ENCODE measurements around the gene APEH.
"Not testable (repeated sequence)": the region's sequence is repeated elsewhere in the genome, so short reads cannot be mapped to it uniquely, and the experiment has no call there.

The APEH gene

DNA sequence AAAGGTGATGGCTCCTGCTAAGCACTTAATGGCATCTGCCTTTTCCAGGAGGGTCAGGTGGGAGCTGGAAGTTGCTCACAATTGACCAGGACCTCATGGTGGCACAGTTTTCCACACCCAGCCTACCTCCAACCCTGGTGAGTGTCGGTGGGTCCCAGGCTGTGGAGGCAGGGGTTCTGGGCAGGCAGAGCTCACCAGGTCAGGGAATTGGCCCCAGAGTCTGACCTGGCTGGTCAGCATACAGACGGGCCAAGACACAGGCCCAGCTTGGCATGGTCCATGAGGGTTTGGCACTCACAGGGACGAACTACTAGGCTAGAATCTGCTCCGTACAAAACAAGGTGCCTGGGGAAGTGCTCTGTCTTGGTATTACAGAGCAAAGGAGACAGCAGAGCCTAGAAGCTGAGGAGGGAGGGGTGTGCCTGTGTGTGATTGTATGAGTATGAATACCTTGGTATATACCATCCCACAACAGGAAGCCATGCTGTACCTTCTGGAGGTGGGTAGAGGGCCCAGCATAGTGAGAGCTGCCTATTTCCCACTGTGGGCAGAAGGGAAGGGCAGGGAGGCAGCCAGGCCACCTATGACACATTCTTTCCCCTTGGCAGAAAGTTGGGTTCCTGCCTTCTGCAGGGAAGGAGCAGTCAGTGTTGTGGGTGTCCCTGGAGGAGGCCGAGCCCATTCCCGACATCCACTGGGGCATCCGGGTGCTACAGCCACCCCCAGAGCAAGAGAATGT is 6.5 kb downstream of the APEH start:
- Histone ChIP-seq H3K36me3 (ENCODE audit: control insufficient read depth, insufficient read depth, low read length) (peaks cover 74% of the 10 kb centered on the region), H3K27ac (ENCODE audit: low read length) (no peak overlapping the region), H3K4me3 (ENCODE audit: low read length) (no peak overlapping the region), H3K4me1 (ENCODE audit: control insufficient read depth, insufficient read depth, low read length) (no peaks in the 10 kb centered on the region), H3K9me3 (ENCODE audit: control insufficient read depth, insufficient read depth, low read length) (no peaks in the 10 kb centered on the region), H3K27me3 (ENCODE audit: control insufficient read depth, insufficient read depth, low read length) (no peaks in the 10 kb centered on the region)
- DNase-seq (ENCODE audit: low read depth, low spot score) = no peak
- WGBS (ENCODE audit: insufficient coverage, insufficient read length) = no CpG with 5 or more reads among the region's 7 CpGs

DNA sequence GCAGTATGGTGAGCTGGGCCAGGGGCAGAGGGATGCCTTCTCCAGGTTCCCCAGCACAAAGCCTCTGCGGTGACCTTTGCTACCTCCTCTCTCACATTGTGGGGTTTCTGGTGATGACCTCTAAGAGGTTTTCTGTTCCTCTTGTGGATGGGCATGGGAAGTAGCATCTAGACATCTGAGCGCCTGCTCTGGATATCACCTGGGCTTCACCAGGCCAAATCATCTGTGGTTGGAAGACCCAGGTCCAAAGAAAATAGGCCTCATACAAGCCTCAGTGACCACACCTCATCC is 7.0 kb downstream of the APEH start:
- H3K36me3 ChIP-seq (ENCODE audit: control insufficient read depth, insufficient read depth, low read length) = peaks cover 69% of the 10 kb centered on the region
- no peaks in the 10 kb centered on the region for H3K27me3 ChIP-seq (ENCODE audit: control insufficient read depth, insufficient read depth, low read length)
- DNase-seq (ENCODE audit: low read depth, low spot score) = no peak
- no peak overlapping the region for H3K4me3 ChIP-seq (ENCODE audit: low read length)
- no peaks in the 10 kb centered on the region for H3K4me1 ChIP-seq (ENCODE audit: control insufficient read depth, insufficient read depth, low read length)
- H3K9me3 ChIP-seq (ENCODE audit: control insufficient read depth, insufficient read depth, low read length) = no peaks in the 10 kb centered on the region
- WGBS (ENCODE audit: insufficient coverage, insufficient read length) = no CpG with 5 or more reads among the region's 2 CpGs
- no peak overlapping the region for H3K27ac ChIP-seq (ENCODE audit: low read length)

DNA sequence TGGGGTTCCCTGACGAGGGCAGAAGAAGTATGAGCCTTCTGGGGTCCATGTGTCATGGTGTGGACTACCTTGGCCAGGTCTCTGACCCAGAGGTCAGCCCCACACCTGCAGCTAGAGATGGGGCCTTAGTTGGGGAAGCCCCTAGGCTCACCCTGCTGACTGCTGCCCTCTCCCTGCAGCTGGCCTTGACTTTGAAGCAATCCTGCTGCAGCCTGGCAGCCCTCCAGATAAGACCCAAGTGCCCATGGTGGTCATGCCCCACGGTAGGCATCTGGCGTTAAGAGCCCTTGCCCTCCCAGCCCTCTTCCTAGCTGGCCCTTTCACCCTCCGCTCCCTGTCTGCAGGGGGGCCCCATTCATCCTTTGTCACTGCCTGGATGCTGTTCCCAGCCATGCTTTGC is 7.4 kb downstream of the APEH start:
- Histone ChIP-seq H3K27me3 (ENCODE audit: control insufficient read depth, insufficient read depth, low read length) (no peaks in the 10 kb centered on the region), H3K27ac (ENCODE audit: low read length) (no peak overlapping the region), H3K4me3 (ENCODE audit: low read length) (no peak overlapping the region), H3K9me3 (ENCODE audit: control insufficient read depth, insufficient read depth, low read length) (no peaks in the 10 kb centered on the region), H3K4me1 (ENCODE audit: control insufficient read depth, insufficient read depth, low read length) (no peaks in the 10 kb centered on the region), H3K36me3 (ENCODE audit: control insufficient read depth, insufficient read depth, low read length) (peaks cover 65% of the 10 kb centered on the region)
- no CpG with 5 or more reads among the region's 4 CpGs for WGBS (ENCODE audit: insufficient coverage, insufficient read length)
- DNase-seq (ENCODE audit: low read depth, low spot score) = no peak

DNA sequence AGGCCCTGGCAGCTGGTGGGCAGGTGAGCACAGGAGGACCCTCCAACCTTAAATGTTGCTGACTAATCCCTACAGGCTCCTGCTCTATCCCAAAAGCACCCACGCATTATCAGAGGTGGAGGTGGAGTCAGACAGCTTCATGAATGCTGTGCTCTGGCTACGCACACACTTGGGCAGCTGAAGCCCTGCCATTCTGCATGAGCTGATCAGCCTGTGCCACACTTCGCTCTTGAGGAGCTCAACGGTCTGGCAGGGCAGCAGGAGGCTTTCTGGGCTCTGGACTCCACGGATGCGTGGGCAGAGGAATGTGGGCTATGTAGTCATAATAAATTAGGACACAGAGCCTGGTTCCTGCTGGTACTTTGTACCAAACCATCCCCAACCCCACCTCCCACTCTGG is 9.0 kb downstream of the APEH start:
- no peak for DNase-seq (ENCODE audit: low read depth, low spot score)
- no peak overlapping the region for H3K27ac ChIP-seq (ENCODE audit: low read length)
- 0 out of 2 replicates have a peak, but pooled peaks cover 2% of the 10 kb centered on the region for H3K4me1 ChIP-seq (ENCODE audit: control insufficient read depth, insufficient read depth, low read length)
- no peaks in the 10 kb centered on the region for H3K27me3 ChIP-seq (ENCODE audit: control insufficient read depth, insufficient read depth, low read length)
- H3K4me3 ChIP-seq (ENCODE audit: low read length) = no peak overlapping the region
- no CpG with 5 or more reads among the region's 6 CpGs for WGBS (ENCODE audit: insufficient coverage, insufficient read length)
- H3K36me3 ChIP-seq (ENCODE audit: control insufficient read depth, insufficient read depth, low read length) = peaks cover 50% of the 10 kb centered on the region
- no peaks in the 10 kb centered on the region for H3K9me3 ChIP-seq (ENCODE audit: control insufficient read depth, insufficient read depth, low read length)

DNA sequence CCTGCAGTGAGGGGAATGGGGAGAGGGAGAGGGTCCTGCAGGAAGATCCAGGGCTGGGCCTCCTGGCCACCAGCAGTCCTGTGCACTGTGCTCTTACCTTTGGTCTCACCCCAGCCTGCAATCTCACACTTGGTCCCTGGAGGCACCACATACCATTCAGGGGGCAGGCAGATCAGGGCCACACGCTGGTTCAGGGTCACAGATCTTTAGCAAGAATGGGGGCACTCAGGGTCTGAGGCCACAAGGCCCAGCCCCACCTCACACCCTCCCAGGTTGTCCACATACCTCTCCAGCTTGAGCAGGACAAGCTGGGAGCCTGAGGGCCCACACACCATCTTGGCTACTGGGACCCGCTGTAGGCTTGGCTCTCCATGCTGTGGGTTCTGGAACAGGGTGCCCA is 10.3 kb downstream of the APEH start:
- H3K27ac ChIP-seq (ENCODE audit: low read length) = not testable (repeated sequence)

DNA sequence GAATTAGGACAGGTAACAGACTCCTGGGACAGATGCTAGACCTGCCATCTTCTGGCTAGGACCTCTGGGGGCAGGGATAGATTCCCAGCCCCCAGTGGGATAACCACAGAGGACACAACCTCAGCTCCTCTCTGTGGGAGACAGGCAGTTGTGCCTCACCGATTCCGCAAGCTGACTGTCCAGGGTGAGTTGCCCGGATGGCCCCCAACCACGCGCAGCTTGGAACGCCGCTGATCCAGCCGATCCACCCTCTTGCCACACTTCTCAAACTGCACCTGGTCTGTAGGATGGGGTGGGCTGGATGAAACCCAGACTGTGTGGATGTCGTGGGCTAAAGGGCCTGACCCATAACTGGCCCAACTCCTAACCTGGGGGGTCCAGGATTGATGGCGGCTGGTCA is 11.0 kb downstream of the APEH start:
- not testable (repeated sequence) for H3K27ac ChIP-seq (ENCODE audit: low read length); DNase-seq (ENCODE audit: low read depth, low spot score); H3K4me1 ChIP-seq (ENCODE audit: control insufficient read depth, insufficient read depth, low read length); H3K27me3 ChIP-seq (ENCODE audit: control insufficient read depth, insufficient read depth, low read length); H3K9me3 ChIP-seq (ENCODE audit: control insufficient read depth, insufficient read depth, low read length); H3K4me3 ChIP-seq (ENCODE audit: low read length)
- H3K36me3 ChIP-seq (ENCODE audit: control insufficient read depth, insufficient read depth, low read length) = peaks cover 34% of the 10 kb centered on the region
- WGBS (ENCODE audit: insufficient coverage, insufficient read length) = no CpG with 5 or more reads among the region's 10 CpGs

More for the DNA sequence above, 10.3 kb downstream of the APEH start:
- H3K4me1 ChIP-seq (ENCODE audit: control insufficient read depth, insufficient read depth, low read length); DNase-seq (ENCODE audit: low read depth, low spot score); H3K9me3 ChIP-seq (ENCODE audit: control insufficient read depth, insufficient read depth, low read length); H3K27me3 ChIP-seq (ENCODE audit: control insufficient read depth, insufficient read depth, low read length); H3K4me3 ChIP-seq (ENCODE audit: low read length): not testable (repeated sequence)
- peaks cover 38% of the 10 kb centered on the region for H3K36me3 ChIP-seq (ENCODE audit: control insufficient read depth, insufficient read depth, low read length)
- no CpG with 5 or more reads among the region's 2 CpGs for WGBS (ENCODE audit: insufficient coverage, insufficient read length)

DNA sequence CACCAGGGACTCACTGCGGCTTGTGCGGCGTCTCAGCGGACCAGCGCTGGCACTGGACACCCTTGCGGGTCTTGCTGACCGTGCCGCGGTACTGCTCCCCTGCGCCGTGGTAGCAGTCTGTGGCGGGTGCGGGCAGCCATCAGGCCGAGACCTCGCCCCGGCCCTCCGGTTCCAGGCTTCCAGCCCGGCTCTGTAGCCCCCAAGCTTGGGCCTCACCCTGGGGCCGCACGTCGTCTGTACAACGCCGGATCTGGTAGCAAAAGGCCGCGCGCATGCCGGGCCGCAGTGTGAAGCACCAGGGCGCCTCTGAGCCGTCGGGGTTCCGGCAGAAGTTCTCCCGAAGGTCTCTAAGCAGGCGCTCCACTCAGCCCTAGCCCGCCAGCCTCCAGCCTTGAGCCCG is 11.7 kb downstream of the APEH start:
- not testable (repeated sequence) for H3K27me3 ChIP-seq (ENCODE audit: control insufficient read depth, insufficient read depth, low read length)

DNA sequence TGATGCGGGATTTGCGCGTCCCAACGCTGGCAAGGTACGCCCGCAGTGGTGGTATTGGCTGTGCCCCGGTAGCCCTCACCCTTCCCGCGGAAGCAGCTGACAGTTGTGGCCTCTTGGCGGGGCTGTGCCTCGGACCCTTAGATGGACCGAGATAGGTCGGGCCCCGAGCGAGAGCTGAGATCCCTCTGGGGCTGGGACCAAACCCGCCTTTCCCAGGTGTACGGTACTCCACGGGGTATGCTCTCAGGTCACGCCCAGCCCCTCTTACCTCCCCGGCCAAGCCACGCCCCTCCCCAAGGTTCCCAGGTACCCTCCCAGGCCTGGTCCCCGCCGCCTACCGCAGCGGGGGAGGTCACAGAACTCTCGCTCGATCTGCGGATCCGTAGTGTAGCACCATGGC is 12.2 kb downstream of the APEH start:
- peak overlapping the region; percentile 36; the same call in 1 of the 2 replicates for H3K4me3 ChIP-seq (ENCODE audit: low read length)
- H3K27me3 ChIP-seq (ENCODE audit: control insufficient read depth, insufficient read depth, low read length); H3K27ac ChIP-seq (ENCODE audit: low read length); H3K9me3 ChIP-seq (ENCODE audit: control insufficient read depth, insufficient read depth, low read length); H3K4me1 ChIP-seq (ENCODE audit: control insufficient read depth, insufficient read depth, low read length): not testable (repeated sequence)
- no CpG with 5 or more reads among the region's 29 CpGs for WGBS (ENCODE audit: insufficient coverage, insufficient read length)
- peak; percentile 73 for DNase-seq (ENCODE audit: low read depth, low spot score)
- H3K36me3 ChIP-seq (ENCODE audit: control insufficient read depth, insufficient read depth, low read length) = peaks cover 22% of the 10 kb centered on the region

More for the DNA sequence above, 11.7 kb downstream of the APEH start:
- DNase-seq (ENCODE audit: low read depth, low spot score); H3K9me3 ChIP-seq (ENCODE audit: control insufficient read depth, insufficient read depth, low read length); H3K27ac ChIP-seq (ENCODE audit: low read length); H3K4me1 ChIP-seq (ENCODE audit: control insufficient read depth, insufficient read depth, low read length); H3K4me3 ChIP-seq (ENCODE audit: low read length): not testable (repeated sequence)
- WGBS (ENCODE audit: insufficient coverage, insufficient read length) = no CpG with 5 or more reads among the region's 36 CpGs
- H3K36me3 ChIP-seq (ENCODE audit: control insufficient read depth, insufficient read depth, low read length) = peaks cover 27% of the 10 kb centered on the region

DNA sequence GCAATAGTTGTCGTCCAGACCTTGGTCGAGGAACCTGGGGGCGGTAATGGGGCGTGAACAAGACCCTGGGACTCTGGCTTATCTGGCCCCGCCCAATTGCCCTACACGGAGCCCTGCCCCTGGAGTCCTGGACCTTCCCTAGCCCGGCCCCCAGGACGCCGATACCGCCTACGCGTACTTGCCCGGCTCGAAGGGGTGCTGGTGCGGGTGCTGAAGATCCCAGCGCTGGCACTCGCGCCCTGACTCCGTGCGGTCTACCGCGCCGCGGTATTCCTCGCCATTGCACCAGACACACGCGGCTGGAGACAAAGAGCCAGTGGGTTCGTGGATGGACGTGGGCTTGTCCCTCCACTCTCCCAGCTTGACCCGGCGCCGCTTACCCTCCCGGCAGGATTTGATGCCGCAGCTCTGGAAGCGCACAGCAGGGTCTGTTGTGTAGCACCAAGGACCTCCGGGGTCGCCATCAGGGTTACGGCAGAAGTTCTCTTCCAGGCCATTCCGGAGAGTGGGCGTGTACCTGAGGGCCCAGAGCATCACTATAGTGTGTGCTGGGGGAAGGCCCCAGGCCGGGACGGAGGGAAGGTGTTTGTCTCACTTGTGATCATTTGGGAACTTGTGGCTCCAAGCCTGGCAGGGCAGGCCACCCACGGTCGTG is 12.7 kb downstream of the APEH start:
- H3K4me1 ChIP-seq (ENCODE audit: control insufficient read depth, insufficient read depth, low read length); H3K9me3 ChIP-seq (ENCODE audit: control insufficient read depth, insufficient read depth, low read length); H3K27me3 ChIP-seq (ENCODE audit: control insufficient read depth, insufficient read depth, low read length); H3K27ac ChIP-seq (ENCODE audit: low read length): not testable (repeated sequence)
- peak overlapping the region; percentile 36; the same call in 1 of the 2 replicates for H3K4me3 ChIP-seq (ENCODE audit: low read length)
- DNase-seq (ENCODE audit: low read depth, low spot score) = peak; percentile 50
- peaks cover 18% of the 10 kb centered on the region for H3K36me3 ChIP-seq (ENCODE audit: control insufficient read depth, insufficient read depth, low read length)
- WGBS (ENCODE audit: insufficient coverage, insufficient read length) = no CpG with 5 or more reads among the region's 44 CpGs

DNA sequence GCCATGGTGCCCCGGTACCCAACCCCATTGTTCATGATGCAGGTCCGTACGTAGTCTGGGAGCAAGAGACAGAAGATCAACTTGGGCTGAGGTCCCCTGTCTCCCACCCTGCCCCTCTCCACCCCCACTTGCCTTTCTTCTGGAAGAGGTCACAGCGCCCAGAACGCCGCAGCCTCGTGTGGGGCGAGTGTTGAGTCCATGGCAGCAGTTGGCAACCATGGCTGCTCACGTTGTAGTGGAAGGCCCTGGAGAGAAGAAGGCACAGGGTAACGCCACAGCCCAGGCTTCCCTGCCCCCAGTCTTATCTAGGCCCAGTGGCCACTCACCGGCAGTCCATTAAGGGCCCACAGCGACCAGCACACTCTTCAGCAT is 13.3 kb downstream of the APEH start:
- not testable (repeated sequence) for H3K9me3 ChIP-seq (ENCODE audit: control insufficient read depth, insufficient read depth, low read length); DNase-seq (ENCODE audit: low read depth, low spot score); H3K4me1 ChIP-seq (ENCODE audit: control insufficient read depth, insufficient read depth, low read length); H3K27ac ChIP-seq (ENCODE audit: low read length); H3K27me3 ChIP-seq (ENCODE audit: control insufficient read depth, insufficient read depth, low read length)
- Histone ChIP-seq H3K36me3 (ENCODE audit: control insufficient read depth, insufficient read depth, low read length) (peaks cover 14% of the 10 kb centered on the region), H3K4me3 (ENCODE audit: low read length) (peak overlapping the region; percentile 36; the same call in 1 of the 2 replicates)
- no CpG with 5 or more reads among the region's 12 CpGs for WGBS (ENCODE audit: insufficient coverage, insufficient read length)

Data from iPS DF 6.9 (cell line).